ENCODE measurements around the gene HOXA11.

- TF ChIP-seq EZH2 (IDR thresholded peaks at IDR 0.05; ENCODE audit: low read length, unreplicated experiment) (no peak), CTCF (conservative IDR thresholded peaks at IDR 0.05; ENCODE audit: low read depth, low read length) (no peak), EZH2phosphoT487 (IDR thresholded peaks at IDR 0.05; ENCODE audit: borderline replicate concordance, low read length) (no peak)
These were observed 35.5 kb upstream of the HOXA11 start for GRCh38 chr7:27220440-27220955.

Measured in PC-3 (cell line).